Measurements from ENCODE around the gene HPCA.
"Not testable (repeated sequence)": the region's sequence is repeated elsewhere in the genome, so short reads cannot be mapped to it uniquely, and the experiment has no call there.

Gene HPCA

DNA sequence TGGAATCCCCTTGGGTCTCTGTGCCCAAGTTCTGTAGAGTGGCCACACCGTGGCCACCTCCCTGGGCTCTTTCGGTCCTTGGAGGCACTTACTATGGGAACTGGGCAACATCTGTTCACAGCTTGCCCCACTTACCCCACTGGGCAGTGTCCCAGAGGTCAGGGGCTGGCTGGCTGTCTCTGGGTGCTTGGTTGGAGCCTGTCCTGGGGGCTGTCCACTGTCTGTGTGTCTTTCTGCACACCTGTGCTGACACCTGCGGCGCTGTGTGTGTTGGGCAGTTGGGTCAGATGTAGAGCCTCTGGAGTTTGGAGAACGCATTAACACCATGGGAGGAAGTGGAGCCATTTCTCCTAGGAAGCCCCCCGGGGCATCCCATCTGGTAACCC lies 16.2 kb downstream of the HPCA start:
- no peak for DNase-seq (ENCODE audit: low spot score)

DNA sequence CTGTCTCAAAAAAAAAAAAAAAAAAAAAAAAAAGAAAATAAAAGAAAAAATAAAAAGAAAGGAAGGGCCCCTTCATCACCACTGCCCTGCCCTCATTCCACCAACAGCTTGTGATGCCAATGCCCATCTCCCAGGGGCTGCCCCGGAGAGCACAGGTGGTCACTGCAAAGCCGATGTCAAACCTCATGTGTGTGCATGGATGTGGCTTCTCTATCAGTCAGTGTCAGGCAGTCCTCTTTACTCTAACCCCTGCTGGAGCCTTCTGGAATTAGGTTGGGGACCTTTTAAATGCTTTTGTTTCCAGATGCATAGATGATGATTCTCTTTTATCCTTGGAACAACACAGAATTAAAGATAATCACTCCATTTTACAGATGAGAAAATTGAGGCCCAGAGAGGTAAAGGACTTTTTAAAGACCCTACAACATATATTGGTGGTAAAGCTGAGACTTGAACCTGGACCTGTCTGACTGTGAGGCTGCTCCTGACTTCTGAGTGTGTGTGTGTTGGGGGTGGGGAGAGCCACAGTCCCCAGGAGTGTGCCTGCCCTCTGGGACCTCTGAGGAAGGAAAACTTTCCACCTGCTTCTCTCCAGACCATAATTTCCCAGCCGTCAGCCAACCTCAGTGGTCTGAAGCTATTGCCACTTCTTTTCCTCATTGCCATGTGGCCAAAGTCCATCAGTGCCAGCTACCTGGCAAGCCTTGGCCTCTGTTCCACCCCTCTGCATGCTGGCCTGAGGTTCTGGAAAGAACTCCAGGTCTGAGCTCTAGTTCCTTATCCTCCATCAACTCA lies 17.9 kb downstream of the HPCA start:
- no peak for DNase-seq (ENCODE audit: low spot score)

DNA sequence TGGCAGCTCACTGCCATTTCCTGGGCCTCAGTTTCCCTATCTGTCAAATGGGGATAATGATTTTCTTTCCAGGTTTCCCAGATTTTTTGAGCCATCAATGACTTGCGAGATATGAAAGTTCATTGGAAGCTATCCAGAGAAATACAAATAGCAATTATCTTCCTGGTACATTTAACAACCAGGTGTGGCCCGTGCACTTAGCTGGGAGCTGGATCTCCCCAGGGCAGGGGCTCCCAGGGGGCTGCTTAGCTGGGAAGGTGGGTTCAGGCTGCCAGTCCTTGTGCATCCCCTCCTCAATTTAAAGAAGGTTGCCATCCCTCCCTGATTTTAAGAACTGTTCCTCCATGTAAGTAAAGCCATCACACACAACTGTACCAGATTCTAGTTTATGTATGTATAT lies 18.5 kb downstream of the HPCA start:
- no peak for DNase-seq (ENCODE audit: low spot score)

DNA sequence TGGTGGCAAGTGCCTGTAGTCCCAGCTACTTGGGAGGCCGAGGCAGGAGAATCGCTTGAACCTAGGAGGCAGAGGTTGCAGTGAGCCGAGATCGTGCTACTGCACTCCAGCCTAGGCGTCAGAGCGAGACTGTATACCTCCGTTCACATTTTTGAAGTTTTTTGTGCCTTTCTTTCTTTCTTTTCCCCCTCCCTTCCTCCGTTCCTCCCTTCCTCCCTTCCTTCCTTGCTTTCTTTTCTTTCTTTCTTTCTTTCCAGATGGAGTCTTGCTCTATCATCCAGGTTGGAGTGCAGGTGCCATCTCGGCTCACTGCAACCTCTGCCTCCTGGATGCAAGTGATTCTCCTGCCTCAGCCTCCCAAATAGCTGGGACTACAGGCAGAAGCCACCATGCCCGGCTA lies 19.3 kb downstream of the HPCA start:
- not testable (repeated sequence) for DNase-seq (ENCODE audit: low spot score)

DNA sequence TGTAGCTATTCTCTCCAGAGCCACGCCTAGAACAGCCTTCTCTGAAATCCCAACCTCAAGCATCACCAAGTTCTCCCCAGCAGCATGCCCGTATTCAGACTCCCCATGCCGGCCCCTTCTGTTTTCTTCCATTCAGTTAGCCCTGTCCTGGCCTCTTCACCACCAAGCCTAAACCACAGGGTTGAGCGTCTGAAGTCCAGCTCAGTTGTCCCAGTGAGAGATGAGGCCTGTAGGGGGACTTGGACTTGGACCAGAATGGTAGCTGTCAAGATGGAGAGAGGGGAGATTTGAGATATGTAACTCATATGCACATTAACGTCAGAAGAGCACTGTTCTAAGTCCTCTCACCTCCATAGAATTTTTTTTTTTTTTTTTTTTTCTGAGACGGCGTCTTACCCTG lies 20.4 kb downstream of the HPCA start:
- no peak for DNase-seq (ENCODE audit: low spot score)

DNA sequence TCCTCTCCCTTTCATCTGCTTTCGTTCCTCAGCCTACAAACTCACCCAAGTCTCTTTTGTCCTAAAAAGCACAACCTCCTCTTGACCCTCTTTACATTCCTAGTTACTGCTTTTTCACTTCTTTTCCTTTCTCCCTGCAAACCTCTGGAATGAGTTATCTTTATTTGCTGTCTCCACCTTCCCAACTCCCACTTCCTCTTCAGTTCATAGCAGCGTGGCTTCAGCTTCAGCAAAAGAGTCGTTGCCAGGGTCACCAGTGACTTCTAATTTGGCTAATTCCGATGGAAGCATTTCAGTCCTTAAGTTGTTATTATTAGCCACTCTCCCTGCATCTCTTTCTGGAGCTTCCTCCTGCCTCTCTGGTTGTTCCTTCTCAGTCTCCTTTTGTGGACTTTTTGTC lies 21.1 kb downstream of the HPCA start:
- no peak for DNase-seq (ENCODE audit: low spot score)

DNA sequence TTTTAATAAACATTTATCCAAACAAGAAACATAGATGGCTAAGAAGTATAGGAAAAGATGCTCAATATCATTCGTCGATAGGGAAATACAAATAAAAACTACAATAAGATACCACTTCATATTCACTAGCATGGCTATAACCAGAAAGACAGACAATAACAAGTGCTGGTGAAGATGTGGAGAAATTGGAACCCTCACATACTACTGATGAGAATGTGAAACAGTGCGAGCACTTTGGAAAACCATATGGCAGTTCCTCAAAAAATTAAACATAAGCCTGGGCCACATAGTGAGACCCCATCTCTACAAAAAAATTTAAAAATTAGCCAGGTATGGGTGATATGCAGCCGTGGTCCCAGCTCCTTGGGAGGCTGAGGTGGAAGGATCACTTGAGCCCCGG lies 24.0 kb downstream of the HPCA start:
- no peak for DNase-seq (ENCODE audit: low spot score)

DNA sequence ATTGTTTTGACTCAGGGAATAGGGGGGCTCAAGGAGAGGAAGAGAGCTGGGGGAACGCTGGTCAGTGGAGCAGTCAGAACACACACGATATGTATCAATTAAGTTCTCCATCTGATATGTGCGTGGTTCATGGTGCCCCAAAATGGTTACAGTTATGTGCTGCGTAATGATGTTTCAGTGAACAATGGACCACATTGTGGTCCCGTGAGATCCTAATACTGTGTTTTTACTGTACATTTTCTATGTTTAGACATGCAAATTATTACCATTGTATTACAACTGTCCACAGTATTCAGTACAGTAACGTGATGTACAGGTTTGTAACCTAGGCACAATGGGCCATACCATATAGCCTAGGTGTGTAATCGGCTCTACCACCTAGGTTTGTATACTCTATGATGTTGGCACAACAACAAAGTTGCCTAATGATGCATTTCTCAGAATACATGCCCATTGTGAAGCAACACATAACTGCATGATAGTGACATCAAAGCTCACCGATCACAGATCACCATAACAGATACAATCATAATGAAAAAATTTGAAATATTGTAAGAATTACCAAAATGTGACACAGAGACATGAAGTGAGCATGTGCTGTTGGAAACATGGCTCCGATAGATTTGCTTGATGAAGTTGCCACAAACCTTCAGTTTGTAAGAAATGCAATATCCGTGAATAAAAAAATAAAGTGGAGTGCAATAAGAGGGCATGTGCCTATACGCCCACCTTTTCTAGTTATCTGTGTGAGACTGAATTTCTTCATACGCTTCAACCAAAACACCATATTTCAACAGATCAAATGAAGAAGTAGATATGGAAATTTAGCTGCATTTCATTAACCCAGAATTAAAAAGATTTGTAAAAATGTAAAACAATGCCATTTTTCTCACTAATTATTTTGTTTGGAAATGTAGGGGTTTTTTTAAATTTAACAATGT lies 29.7 kb downstream of the HPCA start:
- no peak for DNase-seq (ENCODE audit: low spot score)

DNA sequence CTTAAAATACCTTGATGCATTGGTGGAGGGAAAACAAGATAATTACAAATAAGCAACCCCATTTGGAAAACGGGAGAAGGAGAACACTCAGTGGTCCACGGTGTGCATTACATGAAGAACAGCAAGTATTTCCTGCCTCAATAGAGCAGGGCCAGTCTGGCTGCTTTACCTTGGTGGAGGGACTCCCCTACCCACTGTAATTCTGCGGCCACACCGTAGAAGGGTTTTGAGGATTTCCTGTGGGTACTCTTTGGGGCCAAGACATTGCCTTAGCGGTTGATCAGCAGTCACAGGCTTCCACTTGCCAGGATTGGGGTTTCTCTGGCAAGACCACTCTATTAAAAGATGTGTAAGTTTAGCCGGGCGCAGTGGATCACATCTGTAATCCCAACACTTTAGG lies 31.2 kb downstream of the HPCA start:
- DNase-seq (ENCODE audit: low spot score), result no peak

DNA sequence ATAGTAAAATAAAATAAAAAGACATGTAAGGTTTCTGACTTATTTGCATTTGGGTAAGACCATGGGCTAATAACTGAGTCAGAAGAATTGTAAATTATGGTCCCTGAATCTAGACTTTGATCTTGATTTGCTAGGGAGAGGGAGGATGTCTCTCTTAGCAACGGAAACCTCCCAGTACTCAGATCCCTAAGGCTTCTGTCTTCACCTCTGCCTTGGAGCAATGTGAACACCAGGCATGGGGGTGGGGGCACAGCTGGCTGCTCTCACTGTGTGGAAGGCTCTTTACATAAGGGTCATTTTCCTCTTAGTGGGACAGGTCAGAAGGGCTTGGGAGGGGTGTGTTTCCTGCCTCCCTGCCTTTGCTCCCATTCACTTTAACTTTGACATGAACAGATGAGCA lies 31.9 kb downstream of the HPCA start:
- no peak for DNase-seq (ENCODE audit: low spot score)

DNA sequence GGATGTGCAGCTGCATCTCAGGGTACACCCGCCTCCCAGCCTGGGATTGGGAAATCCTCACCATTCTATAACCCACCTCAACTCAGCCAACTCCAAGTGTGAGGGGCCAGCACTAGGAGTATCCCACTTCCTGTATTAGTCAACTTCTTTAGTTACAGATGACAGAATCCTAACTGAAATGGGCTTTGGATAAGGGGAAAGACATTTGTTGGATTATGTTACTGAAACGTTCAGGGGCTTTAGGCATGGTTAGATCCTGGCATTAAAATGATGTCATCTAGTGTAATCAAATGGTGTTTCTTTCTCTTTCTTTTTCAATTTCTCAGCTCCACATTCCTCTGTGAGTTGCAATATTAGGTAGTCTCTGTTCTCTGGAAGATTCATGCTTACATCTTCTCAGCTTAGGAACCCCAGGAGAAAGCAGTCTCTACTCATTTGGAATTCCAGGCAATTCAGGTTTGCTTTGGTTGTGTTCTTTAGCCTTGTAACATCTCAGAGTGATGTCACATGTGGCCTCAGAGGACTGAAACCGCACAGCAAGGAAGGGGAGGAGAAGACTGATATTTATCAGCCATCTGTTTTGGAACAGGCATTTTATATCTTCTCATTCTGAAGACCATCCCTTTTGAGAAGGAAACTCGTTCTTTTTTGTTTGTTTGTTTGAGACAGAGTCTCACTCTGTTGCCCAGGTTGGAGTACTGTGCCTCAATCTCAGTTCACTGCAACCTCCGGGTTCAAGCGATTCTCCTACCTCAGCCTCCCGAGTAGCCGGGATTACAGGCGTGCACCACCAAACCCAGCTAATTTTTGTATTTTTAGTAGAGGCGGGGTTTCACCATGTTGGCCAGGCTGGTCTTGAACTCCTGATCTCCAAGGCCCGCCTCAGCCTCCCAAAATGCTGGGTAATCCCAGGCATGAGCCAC lies 33.8 kb downstream of the HPCA start:
- peak; percentile 17 for DNase-seq (ENCODE audit: low spot score)

DNA sequence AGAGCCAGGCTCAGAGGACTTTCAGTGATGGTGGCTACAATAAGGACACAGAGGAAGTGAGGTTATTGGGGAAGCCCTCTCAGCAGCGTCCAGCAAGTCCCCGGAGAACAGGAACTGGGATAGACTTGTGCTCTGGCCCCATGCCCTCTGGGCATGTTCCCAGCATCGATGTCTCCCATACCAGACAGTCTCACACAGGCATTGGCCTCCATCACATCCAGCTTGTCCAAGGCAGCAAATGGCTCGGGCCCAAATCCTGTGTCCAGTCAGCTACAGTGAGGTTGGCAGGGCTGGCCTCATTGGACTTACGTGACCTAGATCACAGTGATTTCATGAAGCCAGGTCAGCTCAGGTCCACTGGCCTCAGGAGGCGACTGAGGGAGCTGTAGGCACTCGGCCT lies 34.5 kb downstream of the HPCA start:
- no peak for DNase-seq (ENCODE audit: low spot score)

DNA sequence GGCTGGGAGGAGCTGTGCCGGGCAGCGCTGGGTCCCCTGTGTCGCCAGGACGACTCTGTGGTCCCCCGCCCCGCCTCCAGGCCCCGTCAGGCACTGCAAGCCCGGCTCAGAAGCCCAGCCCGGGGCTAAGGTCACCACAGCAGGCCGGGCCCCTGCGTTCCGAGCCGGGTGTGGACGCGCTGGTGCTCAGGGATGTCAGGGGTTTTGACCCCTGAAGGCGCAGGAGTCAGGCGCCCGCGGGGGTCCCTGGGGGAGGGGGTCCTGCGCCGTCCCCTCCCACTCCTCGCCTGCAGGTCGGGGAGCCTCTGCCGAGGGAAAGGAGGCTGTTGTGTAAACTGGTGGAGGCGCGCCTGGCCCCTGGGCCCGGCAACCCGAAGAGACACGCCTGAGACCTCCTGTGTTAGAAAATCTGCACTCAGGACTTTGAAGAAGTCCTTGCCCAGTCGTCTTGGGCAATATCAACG lies 38.6 kb downstream of the HPCA start:
- DNase-seq (ENCODE audit: low spot score), result no peak

DNA sequence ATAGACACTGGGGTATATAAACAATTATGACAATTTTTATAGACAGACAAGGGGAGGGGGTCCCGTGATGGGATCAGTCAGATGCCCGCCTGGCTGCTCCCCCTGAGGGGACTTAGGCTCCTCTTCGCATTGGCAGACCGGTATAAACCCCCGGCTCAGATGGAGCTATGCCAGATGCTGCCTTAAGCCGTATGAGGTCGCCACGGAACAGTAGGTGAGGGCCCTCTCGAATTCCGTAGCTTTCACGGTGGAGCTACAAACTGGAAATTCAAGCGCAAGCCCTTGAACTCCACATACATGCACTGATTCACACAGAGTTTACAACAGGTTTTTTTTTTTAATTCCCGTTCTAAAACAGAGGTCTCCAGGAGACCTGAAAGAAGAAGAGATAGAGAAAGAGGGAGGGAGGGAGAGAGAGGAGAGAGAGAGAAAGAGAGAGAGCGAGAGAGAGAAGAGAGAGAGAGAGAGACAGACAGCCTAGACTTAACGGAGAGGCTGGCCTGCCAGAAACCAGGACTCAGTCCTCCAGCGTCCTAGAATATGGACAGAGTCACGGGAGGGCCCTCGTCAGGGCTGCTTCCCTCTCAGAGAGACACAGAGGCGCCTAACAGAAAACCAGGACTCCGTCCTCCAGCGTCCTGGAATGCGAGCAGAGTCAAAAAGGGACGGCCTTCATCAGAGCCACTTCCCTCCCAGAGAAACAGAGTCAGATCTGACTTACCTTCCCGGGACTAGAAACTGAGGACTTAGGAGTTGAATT lies 39.3 kb downstream of the HPCA start:
- DNase-seq (ENCODE audit: low spot score), result no peak

DNA sequence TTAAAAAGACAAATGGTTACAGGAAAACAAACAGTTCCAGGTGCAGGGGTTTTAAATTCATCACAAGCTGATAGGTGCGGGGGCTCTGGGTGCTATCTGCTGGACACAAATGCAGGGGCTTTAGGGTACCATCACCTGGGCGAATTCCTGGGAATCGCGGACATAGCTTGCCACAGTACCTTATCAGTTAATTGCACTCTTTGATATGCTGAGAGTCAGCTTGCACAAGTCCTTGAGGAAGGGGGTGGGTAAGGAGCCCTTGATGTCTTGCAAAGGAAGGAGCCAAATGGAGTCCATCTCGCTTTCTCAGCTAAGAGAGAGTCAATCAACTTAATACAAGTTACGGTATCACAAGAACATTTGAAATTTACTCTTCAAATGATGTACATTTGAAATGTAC lies 40.3 kb downstream of the HPCA start:
- DNase-seq (ENCODE audit: low spot score), result no peak

DNA sequence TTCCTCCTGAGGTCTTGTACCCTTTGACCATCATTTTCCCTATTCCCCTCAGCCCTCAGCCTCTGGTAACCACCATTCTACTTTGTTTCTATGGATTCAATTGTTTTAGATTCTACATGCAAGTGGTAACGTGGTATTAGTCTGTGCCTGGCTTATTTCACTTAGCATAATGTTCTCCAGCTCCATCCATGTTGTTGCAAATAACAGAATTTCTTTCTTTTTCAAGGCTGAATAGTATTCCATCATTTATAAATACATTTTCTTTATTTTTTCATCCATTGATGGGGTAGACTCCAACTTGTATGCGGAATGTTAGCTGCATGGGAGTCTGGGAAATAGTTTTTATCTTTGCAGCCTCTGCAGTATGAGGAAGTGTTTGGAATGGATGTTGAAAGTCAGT lies 41.1 kb downstream of the HPCA start:
- DNase-seq (ENCODE audit: low spot score), result no peak

DNA sequence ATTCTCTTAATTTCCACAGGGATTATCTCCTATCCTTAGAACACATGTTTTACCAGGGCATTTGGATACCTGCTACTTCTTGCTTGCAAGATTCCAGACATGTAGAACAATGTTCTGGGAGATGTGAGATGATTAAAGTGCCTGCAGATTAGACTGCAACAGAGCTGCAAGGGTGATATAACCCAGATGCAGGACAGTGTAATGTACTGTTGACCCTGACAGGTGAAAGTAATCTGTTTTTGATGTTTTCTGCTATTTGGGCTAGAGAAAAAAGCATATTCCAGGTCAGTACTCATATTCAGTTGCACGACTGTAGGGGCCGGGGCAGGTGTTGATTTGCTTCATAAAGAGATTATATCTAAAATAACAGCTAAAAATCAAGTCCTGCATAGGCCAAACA lies 42.0 kb downstream of the HPCA start:
- DNase-seq (ENCODE audit: low spot score), result no peak

DNA sequence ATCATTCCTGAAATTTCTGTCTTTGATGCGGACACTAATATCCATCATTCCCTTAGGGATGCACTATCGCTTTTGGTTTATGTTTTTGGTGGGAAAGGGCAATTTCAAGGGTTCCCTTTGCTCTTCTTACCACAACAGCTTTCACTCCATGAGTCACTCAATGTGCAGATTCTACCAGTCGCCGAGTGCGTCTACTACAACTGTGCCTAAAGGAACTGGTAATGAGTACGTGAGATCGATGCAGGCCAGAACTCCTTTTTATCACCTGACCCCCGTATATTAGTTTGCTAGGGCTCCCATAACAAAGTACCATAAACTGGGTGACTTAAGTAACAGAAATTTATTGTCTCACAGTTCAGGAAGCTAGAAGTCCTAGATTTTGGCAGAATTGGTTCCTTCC lies 42.4 kb downstream of the HPCA start:
- no peak for DNase-seq (ENCODE audit: low spot score)

DNA sequence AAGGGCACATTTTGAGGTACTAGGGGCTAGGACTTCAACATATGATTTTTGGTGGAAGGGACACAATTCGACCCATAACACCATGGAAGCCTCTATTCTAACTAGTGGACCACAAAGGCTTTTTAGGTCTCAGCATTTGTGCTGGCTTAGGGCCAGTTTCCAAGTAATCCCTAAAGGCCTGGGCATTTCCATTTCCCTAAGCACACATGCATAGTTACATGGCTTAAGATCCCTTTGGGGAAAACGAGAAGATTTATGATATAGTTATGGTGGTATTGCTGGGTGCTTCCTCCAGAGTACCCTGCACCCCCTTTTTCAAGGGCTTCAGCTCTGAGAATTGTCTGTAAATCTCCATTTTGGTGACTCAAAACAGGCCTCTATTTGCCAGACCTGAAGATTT lies 43.1 kb downstream of the HPCA start:
- DNase-seq (ENCODE audit: low spot score), result no peak

DNA sequence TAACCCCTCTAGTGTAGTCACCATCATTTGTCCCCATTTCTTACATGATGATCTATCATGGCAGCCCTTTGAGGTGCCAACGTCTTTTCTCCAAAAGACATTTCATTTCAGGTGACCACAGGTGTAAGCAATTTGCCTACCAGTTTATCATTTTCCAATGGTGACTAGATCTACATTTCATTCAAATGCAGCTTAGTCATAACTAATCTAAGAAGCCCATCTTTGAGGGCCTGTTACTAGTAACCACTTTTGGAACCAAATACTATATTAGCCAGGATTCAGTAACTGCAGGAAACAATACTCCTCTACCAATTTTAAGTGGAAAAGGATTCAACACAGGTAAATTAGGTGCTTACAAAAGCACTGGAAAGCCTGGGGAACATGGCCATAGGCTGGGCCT lies 45.5 kb downstream of the HPCA start:
- no peak for DNase-seq (ENCODE audit: low spot score)

DNA sequence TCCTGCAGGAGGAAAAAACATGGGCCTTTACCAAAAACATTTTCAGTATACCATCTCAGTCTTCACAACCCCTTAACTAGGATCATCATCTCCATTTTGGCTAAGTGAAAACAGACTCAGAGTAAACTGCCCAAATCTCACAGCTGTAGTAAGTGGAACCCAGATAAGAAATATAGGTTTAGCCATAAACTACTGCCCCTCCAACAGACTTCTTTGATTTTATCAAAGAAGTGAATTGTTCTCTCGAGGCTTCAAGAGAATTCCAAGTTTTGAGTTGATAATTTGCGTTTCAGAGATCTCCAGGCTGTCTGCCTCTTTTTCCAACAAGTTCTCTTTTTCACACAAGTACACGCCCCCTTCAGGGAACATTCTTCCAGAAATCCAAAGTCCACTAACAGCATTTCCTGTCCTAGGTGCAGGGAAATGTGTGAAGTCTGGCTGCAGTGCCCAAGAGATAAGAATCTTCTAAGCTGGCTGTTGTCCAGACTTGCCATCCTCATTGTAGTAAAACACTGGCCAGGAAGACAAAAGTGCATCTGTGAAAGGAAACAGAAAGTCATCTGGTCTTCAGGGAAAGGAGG lies 47.5 kb downstream of the HPCA start:
- peak; percentile 55 for DNase-seq (ENCODE audit: low spot score)
